C4-2B (cell line): ENCODE data around the gene ZC3H8.

Experiments used
- ZFX ChIP-seq: fragments of 450-650 bp; IDR thresholded peaks from 2 replicates; pipeline ENCODE4 v1.6.1; 2017
- TF ChIP-seq, protein P1 (sequence below): fragments of 450-650 bp; conservative IDR thresholded peaks from 2 replicates; pipeline ENCODE4 v1.5.1; 2017; ENCODE audit warnings: mild to moderate bottlenecking

DNA sequence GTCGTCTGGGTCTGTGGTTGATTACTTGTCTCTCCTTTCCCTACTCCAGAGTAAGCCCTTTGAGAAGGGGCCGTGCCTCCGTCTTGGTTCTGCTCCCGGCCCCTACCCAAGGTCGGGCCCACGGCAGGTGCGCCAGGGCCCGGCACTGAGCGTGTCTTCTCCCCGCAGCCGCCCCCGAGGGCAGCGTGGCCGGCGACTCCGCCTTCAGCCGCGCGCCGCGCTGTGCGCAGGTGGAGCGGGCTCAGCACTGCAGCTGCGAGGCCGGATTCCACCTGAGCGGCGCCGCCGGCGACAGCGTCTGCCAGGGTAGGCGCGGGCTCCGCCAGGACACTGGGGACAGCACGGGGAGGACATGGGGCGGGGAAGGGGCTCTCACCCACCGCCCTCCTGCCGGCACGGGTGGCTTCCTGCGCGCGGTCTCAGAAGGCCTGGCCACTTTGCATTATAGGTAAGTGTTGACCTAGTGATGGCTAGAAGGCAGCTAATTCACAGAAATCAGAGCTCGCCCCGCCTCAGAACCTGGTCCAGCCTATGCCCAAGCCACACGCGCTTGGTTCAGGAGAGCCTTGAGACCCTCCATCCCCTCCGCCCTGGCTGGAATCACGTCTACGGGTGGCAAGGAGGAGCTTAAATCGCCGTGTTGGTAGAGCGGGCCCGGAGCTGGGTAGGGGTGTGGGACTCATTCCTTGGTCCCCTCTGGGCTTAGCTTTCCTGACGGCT, 73.1 kb downstream of the ZC3H8 start:
- TF ChIP-seq, protein P1, sequence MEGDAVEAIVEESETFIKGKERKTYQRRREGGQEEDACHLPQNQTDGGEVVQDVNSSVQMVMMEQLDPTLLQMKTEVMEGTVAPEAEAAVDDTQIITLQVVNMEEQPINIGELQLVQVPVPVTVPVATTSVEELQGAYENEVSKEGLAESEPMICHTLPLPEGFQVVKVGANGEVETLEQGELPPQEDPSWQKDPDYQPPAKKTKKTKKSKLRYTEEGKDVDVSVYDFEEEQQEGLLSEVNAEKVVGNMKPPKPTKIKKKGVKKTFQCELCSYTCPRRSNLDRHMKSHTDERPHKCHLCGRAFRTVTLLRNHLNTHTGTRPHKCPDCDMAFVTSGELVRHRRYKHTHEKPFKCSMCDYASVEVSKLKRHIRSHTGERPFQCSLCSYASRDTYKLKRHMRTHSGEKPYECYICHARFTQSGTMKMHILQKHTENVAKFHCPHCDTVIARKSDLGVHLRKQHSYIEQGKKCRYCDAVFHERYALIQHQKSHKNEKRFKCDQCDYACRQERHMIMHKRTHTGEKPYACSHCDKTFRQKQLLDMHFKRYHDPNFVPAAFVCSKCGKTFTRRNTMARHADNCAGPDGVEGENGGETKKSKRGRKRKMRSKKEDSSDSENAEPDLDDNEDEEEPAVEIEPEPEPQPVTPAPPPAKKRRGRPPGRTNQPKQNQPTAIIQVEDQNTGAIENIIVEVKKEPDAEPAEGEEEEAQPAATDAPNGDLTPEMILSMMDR = no peak
- TF ChIP-seq ZFX = no peak
